Right atrium auricular region (tissue), 2 donors: ENCODE data around the gene MMEL1. TPM values are rescaled to one million over a fixed set of nuclear protein-coding genes. Genes with fewer than 3 reads are reported as not detected.
"Not testable (repeated sequence)": the region's sequence is repeated elsewhere in the genome, so short reads cannot be mapped to it uniquely, and the experiment has no call there.

Experiments
- DNase-seq: peaks from one replicate; pipeline ENCODE4 v3.0.0-alpha.2; 2019; ENCODE audit warnings: low spot score
- H3K27ac ChIP-seq, 2 donors: fragments of 200-600 bp; sonication (generic); 1 replicate in 1 of 2; 2 replicates in 1 of 2; pipeline ENCODE4 v1.5.1; 2016 to 2019
- H3K27me3 ChIP-seq, 2 donors: fragments of 200-600 bp; sonication (generic); one replicate each; pipeline versions ENCODE4 v1.5.1 to v1.6.0; 2017 to 2019
- H3K36me3 ChIP-seq: fragments of 200-600 bp; sonication (generic); one replicate; pipeline ENCODE4 v1.5.1; 2016
- H3K4me1 ChIP-seq, 2 donors: fragments of 200-600 bp; sonication (generic); one replicate each; pipeline versions ENCODE4 v1.5.1 to v1.6.0; 2017 to 2019
- H3K4me3 ChIP-seq, 2 donors: fragments of 200-600 bp; sonication (generic); 1 replicate in 1 of 2; 2 replicates in 1 of 2; pipeline ENCODE4 v1.5.1; 2017 to 2019; ENCODE audit warnings: mild to moderate bottlenecking in 1 of 2, moderate library complexity in 1 of 2
- H3K9me3 ChIP-seq, 2 donors: fragments of 200-600 bp; sonication (generic); one replicate each; pipeline ENCODE4 v1.5.1; 2019
- CTCF ChIP-seq, 2 donors: fragments of 200-600 bp; sonication (generic); IDR thresholded peaks; one replicate each; pipeline ENCODE4 v1.5.1; 2019; ENCODE audit warnings: antibody characterized with exemption in 2 of 2
- total RNA-seq, 2 donors: library from RNA; depleted of rRNA; stranded (reverse); fragments of >200 nt; gene quantifications; one replicate each; pipeline ENCODE4 v1.1.0, GENCODE V29; 2016

Gene MMEL1
- total RNA-seq, 2 donors from 2014 or later: not detected

- Histone ChIP-seq H3K4me3 (no peak overlapping the region), H3K27me3 (peaks cover 6 to 8% of the 10 kb centered on the region in 2 donors), H3K4me1 (peaks cover 0 to 13% of the 10 kb centered on the region in 2 donors), H3K27ac (no peak overlapping the region), H3K9me3 (no peaks in the 10 kb centered on the region), H3K36me3 (no peaks in the 10 kb centered on the region)
- no peak for TF ChIP-seq CTCF (IDR thresholded peaks at IDR 0.05)
- DNase-seq: no peak
Observed at GRCh38 chr1:2628191-2628932, 4.5 kb downstream of the MMEL1 start.

- no peak for DNase-seq
- H3K9me3 ChIP-seq: no peaks in the 10 kb centered on the region
- H3K4me3 ChIP-seq: no peak overlapping the region
- H3K27ac ChIP-seq: no peak overlapping the region
- no peaks in the 10 kb centered on the region for H3K36me3 ChIP-seq
- TF ChIP-seq CTCF (IDR thresholded peaks at IDR 0.05): no peak
- H3K4me1 ChIP-seq: peaks cover 0 to 13% of the 10 kb centered on the region in 2 donors
- peaks cover 6 to 8% of the 10 kb centered on the region in 2 donors for H3K27me3 ChIP-seq
Observed at GRCh38 chr1:2627746-2628145, 5.1 kb downstream of the MMEL1 start.

GRCh38 chr1:2625748-2626147 lies 7.1 kb downstream of the MMEL1 start:
- not testable (repeated sequence) for DNase-seq, H3K27ac ChIP-seq, H3K9me3 ChIP-seq, H3K36me3 ChIP-seq, H3K27me3 ChIP-seq, H3K4me3 ChIP-seq
- peaks cover 0 to 13% of the 10 kb centered on the region in 2 donors for H3K4me1 ChIP-seq

- peaks cover 6 to 8% of the 10 kb centered on the region in 2 donors for H3K27me3 ChIP-seq
- peaks cover 0 to 3% of the 10 kb centered on the region in 2 donors for H3K9me3 ChIP-seq
- no peaks in the 10 kb centered on the region for H3K36me3 ChIP-seq
- no peak for TF ChIP-seq CTCF (IDR thresholded peaks at IDR 0.05)
- DNase-seq: no peak
- peaks cover 0 to 13% of the 10 kb centered on the region in 2 donors for H3K4me1 ChIP-seq
- no peak overlapping the region for H3K4me3 ChIP-seq
- H3K27ac ChIP-seq: no peak overlapping the region
Observed at GRCh38 chr1:2625311-2625710, 7.5 kb downstream of the MMEL1 start.

- no peak for DNase-seq
- Histone ChIP-seq H3K36me3 (no peaks in the 10 kb centered on the region), H3K4me1 (peaks cover 0 to 13% of the 10 kb centered on the region in 2 donors), H3K27me3 (peaks cover 6 to 8% of the 10 kb centered on the region in 2 donors), H3K4me3 (no peak overlapping the region), H3K27ac (no peak overlapping the region), H3K9me3 (peaks cover 0 to 8% of the 10 kb centered on the region in 2 donors)
- no peak for TF ChIP-seq CTCF (IDR thresholded peaks at IDR 0.05)
Observed at GRCh38 chr1:2624735-2625300, 8.0 kb downstream of the MMEL1 start.

- no peak for DNase-seq
- peaks cover 6 to 7% of the 10 kb centered on the region in 2 donors for H3K27me3 ChIP-seq
Observed at GRCh38 chr1:2623571-2624337, 9.1 kb downstream of the MMEL1 start.

More at GRCh38 chr1:2623571-2624337, 9.1 kb downstream of the MMEL1 start:
- no peak overlapping the region for H3K4me3 ChIP-seq
- no peak for TF ChIP-seq CTCF (IDR thresholded peaks at IDR 0.05)
- H3K27ac ChIP-seq: no peak overlapping the region
- H3K9me3 ChIP-seq: peaks cover 0 to 9% of the 10 kb centered on the region in 2 donors
- H3K36me3 ChIP-seq: no peaks in the 10 kb centered on the region
- H3K4me1 ChIP-seq: peaks cover 0 to 6% of the 10 kb centered on the region in 2 donors
